GOT3 (cell line): ENCODE data around the gene TRMT13.
A peak's percentile ranks its signal among the peaks of the same experiment; 100 is the strongest.

Experiments
- DNase-seq: peaks from one replicate; lab custom pipeline; 2025; ENCODE audit warnings: mixed read lengths; lab: John Stamatoyannopoulos, UW

TRMT13 gene

GRCh38 chr1:100132566-100133477 is at the start of gene TRMT13, which contains the start of gene SASS6:
Gene TRMT13 (plus strand): TSS chr1:100133163. CDS start chr1:100133169, 6 bp downstream.
Gene SASS6 (minus strand): TSS chr1:100132930. CDS start chr1:100132814, 116 bp downstream.
- peak; percentile 45 for DNase-seq

- no peak for DNase-seq
These were observed 45.6 kb upstream of the TRMT13 start for GRCh38 chr1:100087396-100087795.

- no peak for DNase-seq
These were observed 43.9 kb upstream of the TRMT13 start for GRCh38 chr1:100089082-100089481.

- DNase-seq = no peak
These were observed 42.5 kb upstream of the TRMT13 start for GRCh38 chr1:100090471-100090870.

- DNase-seq = no peak
These were observed 32.8 kb upstream of the TRMT13 start for GRCh38 chr1:100100202-100100601.

GRCh38 chr1:100101564-100101963 is 31.4 kb upstream of the TRMT13 start:
- DNase-seq = no peak

GRCh38 chr1:100107696-100108095 is 25.3 kb upstream of the TRMT13 start:
- DNase-seq = no peak

GRCh38 chr1:100109554-100110066 is 23.4 kb upstream of the TRMT13 start:
- no peak for DNase-seq

GRCh38 chr1:100115524-100115923 is 17.4 kb upstream of the TRMT13 start:
- no peak for DNase-seq

GRCh38 chr1:100122177-100122576 is 10.8 kb upstream of the TRMT13 start:
- DNase-seq = no peak

- DNase-seq = no peak
These were observed 5.7 kb upstream of the TRMT13 start for GRCh38 chr1:100127226-100127625.

GRCh38 chr1:100130552-100131077 is 2.3 kb upstream of the TRMT13 start:
- DNase-seq = no peak

- DNase-seq = no peak
These were observed 1.3 kb upstream of the TRMT13 start for GRCh38 chr1:100131623-100132022.

GRCh38 chr1:100134872-100135271 is 1.9 kb downstream of the TRMT13 start:
- DNase-seq = no peak

- DNase-seq = no peak
These were observed 4.6 kb downstream of the TRMT13 start for GRCh38 chr1:100137602-100138001.

- DNase-seq = no peak
These were observed 8.2 kb downstream of the TRMT13 start for GRCh38 chr1:100141192-100141591.

GRCh38 chr1:100142343-100142742 is 9.4 kb downstream of the TRMT13 start:
- no peak for DNase-seq

- DNase-seq = no peak
These were observed 12.2 kb downstream of the TRMT13 start for GRCh38 chr1:100145116-100145515.

GRCh38 chr1:100146958-100147357 is 14.0 kb downstream of the TRMT13 start:
- DNase-seq = no peak

GRCh38 chr1:100147875-100148274 is 14.9 kb downstream of the TRMT13 start:
- no peak for DNase-seq

- no peak for DNase-seq
These were observed 18.7 kb downstream of the TRMT13 start for GRCh38 chr1:100151679-100152078.

- no peak for DNase-seq
These were observed 19.3 kb downstream of the TRMT13 start for GRCh38 chr1:100152271-100152670.

GRCh38 chr1:100162881-100163280 is 29.9 kb downstream of the TRMT13 start:
- DNase-seq = no peak
